H9 (cell line): Measurements from ENCODE around the gene FABP3. TPM values are rescaled to one million over a fixed set of nuclear protein-coding genes. Genes with fewer than 3 reads are reported as not detected.

ENCODE experiments used
- DNase-seq: peaks from one replicate; pipeline ENCODE4 v3.0.0-alpha.2; 2017
- H2AFZ ChIP-seq: one replicate; pipeline ENCODE4 v1.6.1; 2013; ENCODE audit warnings: mild to moderate bottlenecking, low read length, control low read depth, moderate library complexity
- H2AK5ac ChIP-seq: 2 replicates; pipeline ENCODE4 v1.6.1; 2013; ENCODE audit warnings: low read length, control low read depth, mixed read lengths; ENCODE audit not compliant: insufficient read length
- H2BK120ac ChIP-seq: one replicate; pipeline ENCODE4 v1.6.1; 2013; ENCODE audit warnings: low read depth, mild to moderate bottlenecking, low read length, control low read depth, inconsistent platforms; ENCODE audit not compliant: poor library complexity, severe bottlenecking
- H2BK12ac ChIP-seq: 2 replicates; pipeline ENCODE4 v1.6.1; 2013; ENCODE audit warnings: low read length, control low read depth, mixed read lengths, low read depth; ENCODE audit not compliant: insufficient read length
- H2BK15ac ChIP-seq: 2 replicates; pipeline ENCODE4 v1.6.1; 2013; ENCODE audit warnings: low read depth, low read length, control low read depth
- H2BK20ac ChIP-seq: one replicate; pipeline ENCODE4 v1.6.1; 2013; ENCODE audit warnings: low read depth, mild to moderate bottlenecking, low read length, control low read depth, inconsistent platforms; ENCODE audit not compliant: poor library complexity, severe bottlenecking
- H2BK5ac ChIP-seq: 2 replicates; pipeline ENCODE4 v1.6.1; 2013; ENCODE audit warnings: low read length, control low read depth, mixed read lengths; ENCODE audit not compliant: insufficient read length
- H3K14ac ChIP-seq: 2 replicates; pipeline ENCODE4 v1.6.1; 2013; ENCODE audit warnings: low read length, control low read depth; ENCODE audit not compliant: insufficient read depth
- H3K18ac ChIP-seq: 2 replicates; pipeline ENCODE4 v1.6.1; 2013; ENCODE audit warnings: low read depth, mild to moderate bottlenecking, mixed read lengths, low read length, control low read depth; ENCODE audit not compliant: insufficient read length
- H3K23ac ChIP-seq: 2 replicates; pipeline ENCODE4 v1.6.1; 2013; ENCODE audit warnings: low read length, control low read depth, mixed read lengths, low read depth; ENCODE audit not compliant: insufficient read length
- H3K23me2 ChIP-seq: 2 replicates; pipeline ENCODE4 v1.6.1; 2013; ENCODE audit warnings: low read depth, mild to moderate bottlenecking, mixed read lengths, low read length, control low read depth; ENCODE audit not compliant: insufficient read length, poor library complexity, severe bottlenecking
- H3K27ac ChIP-seq: 2 replicates; pipeline ENCODE4 v1.5.1; 2013; ENCODE audit warnings: low read length, control low read depth, mixed read lengths, low read depth; ENCODE audit not compliant: insufficient read length
- H3K27me3 ChIP-seq: 2 replicates; pipeline ENCODE4 v1.6.1; 2013; ENCODE audit warnings: low read length, control low read depth, inconsistent platforms; ENCODE audit not compliant: insufficient read depth
- H3K4ac ChIP-seq: 2 replicates; pipeline ENCODE4 v1.6.1; 2013; ENCODE audit warnings: low read depth, mild to moderate bottlenecking, control low read depth, inconsistent platforms, low read length, moderate library complexity
- H3K4me1 ChIP-seq: 2 replicates; pipeline ENCODE4 v1.6.1; 2013; ENCODE audit warnings: low read length, control low read depth, inconsistent platforms; ENCODE audit not compliant: insufficient read depth
- H3K4me2 ChIP-seq: 2 replicates; pipeline ENCODE4 v1.6.1; 2013; ENCODE audit warnings: low read length, control low read depth, mixed read lengths; ENCODE audit not compliant: insufficient read length, insufficient read depth
- H3K56ac ChIP-seq: 2 replicates; pipeline ENCODE4 v1.6.1; 2013; ENCODE audit warnings: low read depth, mild to moderate bottlenecking, mixed read lengths, low read length, control low read depth; ENCODE audit not compliant: insufficient read length
- H3K79me1 ChIP-seq: 2 replicates; pipeline ENCODE4 v1.6.1; 2013; ENCODE audit warnings: low read depth, mild to moderate bottlenecking, moderate library complexity, low read length, control low read depth, inconsistent platforms; ENCODE audit not compliant: insufficient read depth, poor library complexity, severe bottlenecking
- H3K79me2 ChIP-seq: 2 replicates; pipeline ENCODE4 v1.6.1; 2013; ENCODE audit warnings: low read length, control low read depth, inconsistent platforms; ENCODE audit not compliant: insufficient read depth
- H3K9ac ChIP-seq: 2 replicates; pipeline ENCODE4 v1.6.1; 2013; ENCODE audit warnings: low read length, control low read depth, mixed read lengths; ENCODE audit not compliant: insufficient read length; ENCODE audit errors: extremely low read depth
- H3K9me3 ChIP-seq: one replicate; pipeline ENCODE4 v1.6.1; 2013; ENCODE audit warnings: low read depth, low read length, inconsistent platforms; ENCODE audit not compliant: control insufficient read depth
- H3T11ph ChIP-seq: one replicate; pipeline ENCODE4 v1.6.1; 2013; ENCODE audit warnings: mild to moderate bottlenecking, low read length, control low read depth, inconsistent platforms
- H4K20me1 ChIP-seq: one replicate; pipeline ENCODE4 v1.6.1; 2013; ENCODE audit not compliant: control insufficient read depth, insufficient read length, insufficient read depth
- H4K5ac ChIP-seq: 2 replicates; pipeline ENCODE4 v1.6.1; 2013; ENCODE audit warnings: low read depth, mild to moderate bottlenecking, mixed read lengths, low read length, control low read depth; ENCODE audit not compliant: insufficient read length
- H4K8ac ChIP-seq: replicated peaks from 2 replicates; pipeline ENCODE4 v1.6.1; 2013; ENCODE audit warnings: low read length, control low read depth, mixed read lengths, low read depth; ENCODE audit not compliant: insufficient read length
- H4K91ac ChIP-seq: 2 replicates; pipeline ENCODE4 v1.6.1; 2013; ENCODE audit warnings: low read depth, mild to moderate bottlenecking, moderate library complexity, mixed read lengths, low read length, control low read depth; ENCODE audit not compliant: insufficient read length
- H3K27ac Mint-ChIP-seq, 3 experiments: 2 replicates in 2 of 3; 3 replicates in 1 of 3; pipeline ENCODE4 v1.8.0; 2020 to 2021; ENCODE audit warnings: mixed read lengths in 3 of 3, mild to moderate bottlenecking in 1 of 3, moderate library complexity in 1 of 3
- H3K27me3 Mint-ChIP-seq: 2 replicates; pipeline ENCODE4 v1.8.0; 2021; ENCODE audit warnings: low read depth, mild to moderate bottlenecking, moderate library complexity, mixed read lengths
- H3K36me3 Mint-ChIP-seq, 3 experiments: 2 replicates in 2 of 3; 3 replicates in 1 of 3; pipeline ENCODE4 v1.8.0; 2020 to 2021; ENCODE audit warnings: low read depth in 3 of 3, mixed read lengths in 3 of 3; ENCODE audit not compliant: insufficient read depth in 1 of 3
- H3K4me1 Mint-ChIP-seq, 2 experiments: 2 replicates each; pipeline ENCODE4 v1.8.0; 2020; ENCODE audit warnings: mixed read lengths in 2 of 2
- H3K4me3 Mint-ChIP-seq, 2 experiments: 2 replicates in 1 of 2; 3 replicates in 1 of 2; pipeline ENCODE4 v1.8.0; 2020 to 2021; ENCODE audit warnings: mild to moderate bottlenecking in 2 of 2, mixed read lengths in 2 of 2, moderate library complexity in 1 of 2
- H3K9me3 Mint-ChIP-seq, 2 experiments: 2 replicates in 1 of 2; 3 replicates in 1 of 2; pipeline ENCODE4 v1.8.0; 2020; ENCODE audit warnings: mild to moderate bottlenecking in 2 of 2, mixed read lengths in 2 of 2, moderate library complexity in 1 of 2
- CTCF ChIP-seq: fragments of 200-600 bp; sonication (generic); conservative IDR thresholded peaks from 3 replicates; pipeline ENCODE4 v1.8.0; 2021; ENCODE audit warnings: antibody characterized with exemption, mild to moderate bottlenecking
- WGBS: extraction: QIAGEN DNeasy Blood & Tissue Kit; methylation state at CpG from one replicate; pipeline ENCODE4 v1.1.7; 2013; ENCODE audit warnings: missing lambda C conversion rate, low lambda C conversion rate, mixed read lengths; ENCODE audit not compliant: insufficient read length; ENCODE audit errors: extremely low coverage; 5-methylcytosine and 5-hydroxymethylcytosine counted together
- total RNA-seq: library from RNA; stranded (reverse); gene quantifications from 2 replicates; pipeline ENCODE4 v1.2.1, GENCODE V29; 2021

Gene FABP3
- total RNA-seq, 1 experiment from 2014 or later = 9.0 TPM

- H3K36me3 Mint-ChIP-seq = peaks cover 0 to 4% (median 0%) of the 10 kb centered on the region in 3 experiments; a peak in 4 of 7 replicates
- H3K79me2 ChIP-seq = no peaks in the 10 kb centered on the region
- H3K4me2 ChIP-seq = no peak overlapping the region
These were observed 48.6 kb upstream of the FABP3 start for GRCh38 chr1:31421371-31422040.

More at GRCh38 chr1:31421371-31422040, 48.6 kb upstream of the FABP3 start:
- H3K4me1 Mint-ChIP-seq = peaks cover 12 to 19% of the 10 kb centered on the region in 2 experiments
- Histone ChIP-seq H2AFZ (no peak overlapping the region), H2BK12ac (no peak overlapping the region), H2BK5ac (no peak overlapping the region), H3K27me3 (no peaks in the 10 kb centered on the region), H4K20me1 (no peaks in the 10 kb centered on the region), H2BK20ac (no peak overlapping the region), H3K4ac (no peak overlapping the region), H2BK15ac (no peak overlapping the region), H3K79me1 (no peaks in the 10 kb centered on the region), H3K9me3 (no peaks in the 10 kb centered on the region), H3K9ac (no peak overlapping the region), H3K23ac (no peak overlapping the region), H3K4me1 (no peaks in the 10 kb centered on the region), H2AK5ac (no peak overlapping the region), H3K56ac (no peak overlapping the region), H4K5ac (no peak overlapping the region), H3T11ph (no peak overlapping the region), H3K27ac (no peak overlapping the region), H4K8ac (no peak overlapping the region), H3K23me2 (no peaks in the 10 kb centered on the region), H4K91ac (no peak overlapping the region), H3K14ac (no peak overlapping the region), H3K18ac (no peak overlapping the region), H2BK120ac (no peak overlapping the region)
- H3K27me3 Mint-ChIP-seq = no peaks in the 10 kb centered on the region
- H3K4me3 Mint-ChIP-seq = no peak overlapping the region
- no CpG with 5 or more reads among the region's 9 CpGs for WGBS
- peak; percentile 77 for TF ChIP-seq CTCF
- DNase-seq = peak; percentile 70
- H3K27ac Mint-ChIP-seq = peak overlapping the region in 2 of 3 experiments; percentile 79 to 92; a peak in 3 of 7 replicates
- no peaks in the 10 kb centered on the region for H3K9me3 Mint-ChIP-seq
